Vagina (tissue), 2 donors: ENCODE data around the gene PRKAG2. TPM values are rescaled to one million over a fixed set of nuclear protein-coding genes. Genes with fewer than 3 reads are reported as not detected.

Source experiments
- DNase-seq, 2 donors: peaks; one replicate each; pipeline ENCODE4 v3.0.0-alpha.2; 2017; ENCODE audit errors: extremely low spot score in 2 of 2
- H3K27ac ChIP-seq: fragments of 200-600 bp; sonication (generic); one replicate; pipeline ENCODE4 v1.5.1; 2019
- H3K27me3 ChIP-seq: fragments of 200-600 bp; sonication (generic); one replicate; pipeline ENCODE4 v1.5.1; 2019
- H3K36me3 ChIP-seq, 2 donors: fragments of 200-600 bp; sonication (generic); one replicate each; pipeline ENCODE4 v1.5.1; 2017 to 2019
- H3K4me1 ChIP-seq: fragments of 200-600 bp; sonication (generic); one replicate; pipeline ENCODE4 v1.5.1; 2019
- H3K4me3 ChIP-seq, 2 donors: fragments of 200-600 bp; sonication (generic); 1 replicate in 1 of 2; 2 replicates in 1 of 2; pipeline ENCODE4 v1.5.1; 2016 to 2019
- H3K9me3 ChIP-seq: fragments of 200-600 bp; sonication (generic); one replicate; pipeline ENCODE4 v1.5.1; 2019
- POLR2A ChIP-seq, 2 donors: fragments of 450-650 bp; IDR thresholded peaks; one replicate each; pipeline ENCODE4 v1.6.1; 2017; ENCODE audit warnings: antibody characterized with exemption in 2 of 2, mild to moderate bottlenecking in 2 of 2, moderate library complexity in 2 of 2
- POLR2AphosphoS5 ChIP-seq, 2 donors: sonication (generic); formaldehyde crosslinking; IDR thresholded peaks; one replicate each; pipeline ENCODE4 v1.9.0; 2017; ENCODE audit warnings: antibody characterized with exemption in 2 of 2, mild to moderate bottlenecking in 2 of 2, low read depth in 1 of 2; ENCODE audit not compliant: insufficient read depth in 1 of 2
- intact Hi-C: fragments of 100-400 bp; cut with DNase I; formaldehyde crosslinking; loops from one replicate; pipeline ENCODE4 v1.15.1; 2023
- total RNA-seq: library from RNA; depleted of rRNA; stranded (reverse); fragments of >200 nt; gene quantifications from one replicate; pipeline ENCODE4 v1.2.3, GENCODE V29; 2016
- TF ChIP-seq, protein P1 (sequence below), 3 experiments: fragments of 450-650 bp in 2 of 3; fragments of 200-600 bp in 1 of 3; sonication (generic) in 1 of 3; IDR thresholded peaks; one replicate each; pipeline ENCODE4 v1.5.1; 2017 to 2019; ENCODE audit warnings: antibody characterized with exemption in 3 of 3, mild to moderate bottlenecking in 2 of 3, moderate library complexity in 2 of 3

Gene PRKAG2
- total RNA-seq, 1 donor from 2014 or later, result 25.0 TPM

GRCh38 chr7:151838072-151838471 is 38.8 kb downstream of the PRKAG2 start:
- Histone ChIP-seq H3K27ac (no peak overlapping the region), H3K36me3 (no peaks in the 10 kb centered on the region), H3K4me1 (peaks cover 21% of the 10 kb centered on the region), H3K4me3 (no peak overlapping the region), H3K9me3 (no peaks in the 10 kb centered on the region), H3K27me3 (no peaks in the 10 kb centered on the region)
- no peak for DNase-seq
- no peak for TF ChIP-seq POLR2AphosphoS5 (IDR thresholded peaks at IDR 0.05; ENCODE audit: insufficient read depth in 1 of 2, low read depth in 1 of 2)
- TF ChIP-seq, protein P1, sequence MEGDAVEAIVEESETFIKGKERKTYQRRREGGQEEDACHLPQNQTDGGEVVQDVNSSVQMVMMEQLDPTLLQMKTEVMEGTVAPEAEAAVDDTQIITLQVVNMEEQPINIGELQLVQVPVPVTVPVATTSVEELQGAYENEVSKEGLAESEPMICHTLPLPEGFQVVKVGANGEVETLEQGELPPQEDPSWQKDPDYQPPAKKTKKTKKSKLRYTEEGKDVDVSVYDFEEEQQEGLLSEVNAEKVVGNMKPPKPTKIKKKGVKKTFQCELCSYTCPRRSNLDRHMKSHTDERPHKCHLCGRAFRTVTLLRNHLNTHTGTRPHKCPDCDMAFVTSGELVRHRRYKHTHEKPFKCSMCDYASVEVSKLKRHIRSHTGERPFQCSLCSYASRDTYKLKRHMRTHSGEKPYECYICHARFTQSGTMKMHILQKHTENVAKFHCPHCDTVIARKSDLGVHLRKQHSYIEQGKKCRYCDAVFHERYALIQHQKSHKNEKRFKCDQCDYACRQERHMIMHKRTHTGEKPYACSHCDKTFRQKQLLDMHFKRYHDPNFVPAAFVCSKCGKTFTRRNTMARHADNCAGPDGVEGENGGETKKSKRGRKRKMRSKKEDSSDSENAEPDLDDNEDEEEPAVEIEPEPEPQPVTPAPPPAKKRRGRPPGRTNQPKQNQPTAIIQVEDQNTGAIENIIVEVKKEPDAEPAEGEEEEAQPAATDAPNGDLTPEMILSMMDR (IDR thresholded peaks at IDR 0.05), result no peak
- TF ChIP-seq POLR2A (IDR thresholded peaks at IDR 0.05), result no peak
- intact Hi-C loops, result no loop called here

- peaks cover 21% of the 10 kb centered on the region for H3K4me1 ChIP-seq
- H3K9me3 ChIP-seq, result no peaks in the 10 kb centered on the region
- H3K36me3 ChIP-seq, result no peaks in the 10 kb centered on the region
- TF ChIP-seq POLR2A (IDR thresholded peaks at IDR 0.05) (no peak), POLR2AphosphoS5 (IDR thresholded peaks at IDR 0.05; ENCODE audit: insufficient read depth in 1 of 2, low read depth in 1 of 2) (no peak)
- TF ChIP-seq, protein P1 (IDR thresholded peaks at IDR 0.05), result no peak
- no peak overlapping the region for H3K4me3 ChIP-seq
- intact Hi-C loops, result no loop called here
- no peak for DNase-seq
- no peaks in the 10 kb centered on the region for H3K27me3 ChIP-seq
- no peak overlapping the region for H3K27ac ChIP-seq
These were observed 39.5 kb downstream of the PRKAG2 start for GRCh38 chr7:151837285-151838042.

DNA sequence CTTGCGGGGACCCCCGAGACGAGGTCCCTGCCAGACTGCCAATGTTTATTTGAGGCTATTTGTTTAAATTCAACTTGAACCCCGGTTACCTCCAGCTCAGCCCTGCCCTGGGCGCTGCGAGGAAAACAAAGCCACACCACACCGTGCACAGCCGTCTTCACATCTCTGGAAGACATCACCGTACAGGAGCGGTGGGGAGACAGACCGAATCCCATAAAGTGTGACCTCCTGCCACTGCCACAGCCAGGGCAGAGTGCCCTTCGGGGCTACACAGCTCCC is 40.0 kb downstream of the PRKAG2 start:
- TF ChIP-seq POLR2A (IDR thresholded peaks at IDR 0.05), result no peak
- TF ChIP-seq POLR2AphosphoS5 (IDR thresholded peaks at IDR 0.05; ENCODE audit: insufficient read depth in 1 of 2, low read depth in 1 of 2), result no peak
- TF ChIP-seq, protein P1 (IDR thresholded peaks at IDR 0.05), result no peak
- no peak overlapping the region for H3K27ac ChIP-seq
- H3K4me1 ChIP-seq, result peaks cover 21% of the 10 kb centered on the region
- H3K9me3 ChIP-seq, result no peaks in the 10 kb centered on the region
- no peak for DNase-seq
- intact Hi-C loops, result no loop called here
- H3K4me3 ChIP-seq, result no peak overlapping the region
- H3K27me3 ChIP-seq, result no peaks in the 10 kb centered on the region
- no peaks in the 10 kb centered on the region for H3K36me3 ChIP-seq

DNA sequence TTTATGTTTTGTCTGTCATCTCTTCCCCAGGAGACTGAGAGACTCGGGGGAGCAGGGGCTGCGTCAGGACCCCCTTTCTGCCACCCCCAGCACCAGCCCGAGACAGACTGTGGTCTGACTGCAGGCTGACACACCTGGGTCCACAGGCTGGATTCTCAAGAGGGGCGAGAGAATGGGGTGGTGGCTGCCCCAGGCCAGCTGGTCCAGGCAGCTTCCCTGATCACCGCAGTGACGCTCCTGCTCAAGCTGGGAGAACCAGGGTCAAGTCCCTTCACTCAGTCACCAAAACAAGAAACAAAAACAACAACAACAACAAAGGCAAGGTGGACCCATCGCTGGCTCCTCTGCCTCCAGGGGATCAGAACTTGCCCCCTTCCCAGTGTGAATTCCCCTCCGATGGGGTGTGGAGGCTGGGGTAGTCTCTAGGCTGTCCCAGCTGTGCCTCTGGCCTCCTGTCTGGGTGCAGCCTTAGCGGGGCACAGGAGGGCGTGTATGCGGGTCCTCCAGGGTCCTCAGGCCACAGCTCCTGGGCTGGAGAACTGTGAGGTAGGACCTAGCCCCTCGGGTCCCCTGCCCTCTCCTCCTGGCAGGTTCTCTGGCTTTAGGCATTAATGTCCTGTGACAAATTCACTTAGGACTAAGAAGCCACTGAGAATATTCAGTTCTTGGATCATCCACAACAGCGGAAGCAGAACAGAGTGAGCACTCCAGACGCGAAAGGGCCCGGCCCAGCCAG is 40.6 kb downstream of the PRKAG2 start:
- H3K4me1 ChIP-seq, result peaks cover 21% of the 10 kb centered on the region
- no peak overlapping the region for H3K4me3 ChIP-seq
- no peaks in the 10 kb centered on the region for H3K27me3 ChIP-seq
- intact Hi-C loops, result no loop called here
- no peak for TF ChIP-seq POLR2AphosphoS5 (IDR thresholded peaks at IDR 0.05; ENCODE audit: insufficient read depth in 1 of 2, low read depth in 1 of 2)
- TF ChIP-seq, protein P1 (IDR thresholded peaks at IDR 0.05), result no peak
- no peak for TF ChIP-seq POLR2A (IDR thresholded peaks at IDR 0.05)
- no peak for DNase-seq
- no peaks in the 10 kb centered on the region for H3K36me3 ChIP-seq
- no peak overlapping the region for H3K27ac ChIP-seq
- H3K9me3 ChIP-seq, result no peaks in the 10 kb centered on the region

DNA sequence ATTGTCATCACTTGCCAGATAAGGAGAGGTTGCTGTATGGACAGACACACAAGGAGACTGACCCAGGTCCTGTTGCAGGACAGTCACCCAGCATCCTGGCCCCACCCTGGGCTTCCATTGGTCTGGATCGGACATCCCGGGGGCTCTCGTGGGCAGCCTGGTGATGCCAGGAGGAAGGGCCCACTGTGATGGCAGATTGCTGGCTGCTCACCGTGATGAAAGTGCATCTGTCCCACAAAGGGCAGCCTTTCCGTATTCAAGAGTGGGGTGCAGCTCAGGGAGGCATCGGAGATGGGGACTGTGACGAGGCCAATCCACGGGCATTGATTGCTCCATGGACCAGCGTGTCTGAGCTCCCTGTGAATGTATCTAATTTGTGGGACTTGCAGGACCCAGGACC is 41.3 kb downstream of the PRKAG2 start:
- intact Hi-C loops, result no loop called here
- H3K4me1 ChIP-seq, result peaks cover 21% of the 10 kb centered on the region
- no peak overlapping the region for H3K4me3 ChIP-seq
- TF ChIP-seq, protein P1 (IDR thresholded peaks at IDR 0.05), result no peak
- TF ChIP-seq POLR2AphosphoS5 (IDR thresholded peaks at IDR 0.05; ENCODE audit: insufficient read depth in 1 of 2, low read depth in 1 of 2), result no peak
- TF ChIP-seq POLR2A (IDR thresholded peaks at IDR 0.05), result no peak
- H3K27ac ChIP-seq, result no peak overlapping the region
- H3K9me3 ChIP-seq, result no peaks in the 10 kb centered on the region
- H3K36me3 ChIP-seq, result no peaks in the 10 kb centered on the region
- no peak for DNase-seq
- H3K27me3 ChIP-seq, result no peaks in the 10 kb centered on the region
